GM23248 (cell line): ENCODE results near the gene CCM2. TPM values are rescaled to one million over a fixed set of nuclear protein-coding genes. Genes with fewer than 3 reads are reported as not detected.
"Not testable (repeated sequence)": the region's sequence is repeated elsewhere in the genome, so short reads cannot be mapped to it uniquely, and the experiment has no call there.

Experiments
- DNase-seq: peaks from one replicate; pipeline ENCODE4 v3.0.0-alpha.2; 2015
- H2AFZ ChIP-seq: fragments of 200-600 bp; sonication (generic); 2 replicates; pipeline ENCODE4 v1.6.1; 2016; ENCODE audit warnings: antibody characterized with exemption
- H3F3A ChIP-seq: fragments of 200-600 bp; sonication (generic); 2 replicates; pipeline ENCODE4 v1.6.1; 2016; ENCODE audit warnings: mild to moderate bottlenecking, antibody characterized with exemption, mixed run types; ENCODE audit not compliant: insufficient read depth
- H3K27ac ChIP-seq: fragments of 200-600 bp; sonication (generic); 2 replicates; pipeline ENCODE4 v1.5.1; 2016; ENCODE audit warnings: mild to moderate bottlenecking
- H3K27me3 ChIP-seq: fragments of 200-600 bp; sonication (generic); replicated peaks from 2 replicates; pipeline ENCODE4 v1.6.1; 2016; ENCODE audit warnings: mild to moderate bottlenecking; ENCODE audit not compliant: insufficient read depth
- H3K36me3 ChIP-seq: fragments of 200-600 bp; sonication (generic); 2 replicates; pipeline ENCODE4 v1.6.1; 2016; ENCODE audit warnings: low read depth, mild to moderate bottlenecking
- H3K4me1 ChIP-seq: fragments of 200-600 bp; sonication (generic); 2 replicates; pipeline ENCODE4 v1.6.1; 2016; ENCODE audit warnings: mild to moderate bottlenecking; ENCODE audit not compliant: insufficient read depth
- H3K4me2 ChIP-seq: fragments of 200-600 bp; sonication (generic); one replicate; pipeline ENCODE4 v1.6.1; 2016; ENCODE audit warnings: mild to moderate bottlenecking; ENCODE audit not compliant: unreplicated experiment
- H3K4me3 ChIP-seq: fragments of 200-600 bp; sonication (generic); 2 replicates; pipeline ENCODE4 v1.5.1; 2016; ENCODE audit warnings: mild to moderate bottlenecking
- H3K79me2 ChIP-seq: fragments of 200-600 bp; sonication (generic); 2 replicates; pipeline ENCODE4 v1.6.1; 2016; ENCODE audit warnings: mild to moderate bottlenecking; ENCODE audit not compliant: insufficient read depth
- H3K9ac ChIP-seq: fragments of 200-600 bp; sonication (generic); 2 replicates; pipeline ENCODE4 v1.6.1; 2016; ENCODE audit warnings: mild to moderate bottlenecking
- H3K9me2 ChIP-seq: fragments of 200-600 bp; sonication (generic); 2 replicates; pipeline ENCODE4 v1.6.1; 2016; ENCODE audit warnings: mixed run types, mild to moderate bottlenecking, moderate library complexity; ENCODE audit not compliant: insufficient read depth
- H3K9me3 ChIP-seq: fragments of 200-600 bp; sonication (generic); one replicate; pipeline ENCODE4 v1.6.1; 2017; ENCODE audit warnings: low read depth
- H4K20me1 ChIP-seq: fragments of 200-600 bp; sonication (generic); 2 replicates; pipeline ENCODE4 v1.6.0; 2016; ENCODE audit not compliant: insufficient read depth
- EZH2 ChIP-seq: fragments of 200-600 bp; sonication (generic); IDR thresholded peaks from 2 replicates; pipeline ENCODE4 v1.6.1; 2018; ENCODE audit warnings: antibody characterized with exemption, mild to moderate bottlenecking; ENCODE audit not compliant: insufficient read depth, poor library complexity, severe bottlenecking
- EZH2phosphoT487 ChIP-seq: fragments of 200-600 bp; sonication (generic); IDR thresholded peaks from 2 replicates; pipeline ENCODE4 v1.6.1; 2018; ENCODE audit warnings: antibody characterized with exemption, moderate library complexity, mild to moderate bottlenecking, low read depth; ENCODE audit not compliant: insufficient read depth
- WGBS, 2 experiments: methylation state at CpG; one replicate each; pipeline ENCODE4 v1.1.6; 2015 to 2017; ENCODE audit warnings: low lambda C conversion rate in 2 of 2, low coverage in 1 of 2; ENCODE audit errors: missing lambda C conversion rate in 2 of 2; 5-methylcytosine and 5-hydroxymethylcytosine counted together
- in situ Hi-C: fragments of 300-500 bp; cut with MboI; formaldehyde crosslinking; loops from 2 replicates; pipeline ENCODE4 v1.15.0; 2020
- polyA plus RNA-seq: library from polyadenylated mRNA; unstranded; fragments of >200 nt; fragmentation: Nextera tagmentation; extraction: Ambion mirVana; gene quantifications from 2 replicates; pipeline ENCODE4 v1.2.1, GENCODE V29; 2016
- total RNA-seq: library from RNA; depleted of rRNA; stranded (reverse); fragments of >200 nt; shearing (Covaris generic); gene quantifications from 2 replicates; pipeline ENCODE4 v1.2.3, GENCODE V29; 2014

Gene CCM2
- total and polyA plus RNA-seq, 2 experiments from 2014 or later: 63.8 to 69.3 TPM

GRCh38 chr7:45032421-45032820, 32.4 kb downstream of the CCM2 start:
- WGBS, 2 experiments: 95 to 100% methylated on average over 4 of the region's 4 CpGs
- no peaks in the 10 kb centered on the region for H3K27me3 ChIP-seq
- no peaks in the 10 kb centered on the region for H4K20me1 ChIP-seq

GRCh38 chr7:45033261-45033930, 33.4 kb downstream of the CCM2 start:
- H3K9me3 ChIP-seq: no peaks in the 10 kb centered on the region
- WGBS, 2 experiments: 12 to 13% methylated on average over 1 of the region's 1 CpG
- peak; percentile 87 for DNase-seq
- H3K4me2 ChIP-seq: peak overlapping the region; percentile 32
- peaks cover 82% of the 10 kb centered on the region for H3K79me2 ChIP-seq
- no peaks in the 10 kb centered on the region for H4K20me1 ChIP-seq
- in situ Hi-C loops: no loop called here
- peak overlapping the region; percentile 79 for H3K27ac ChIP-seq
- H3K4me1 ChIP-seq: peaks cover 18% of the 10 kb centered on the region
- peaks cover 24% of the 10 kb centered on the region for H3F3A ChIP-seq
- no peaks in the 10 kb centered on the region for H3K27me3 ChIP-seq
- H3K9ac ChIP-seq: peak overlapping the region; percentile 57
- no peaks in the 10 kb centered on the region for H3K9me2 ChIP-seq
- no peak for TF ChIP-seq EZH2
- no peak for TF ChIP-seq EZH2phosphoT487
- H3K36me3 ChIP-seq: peaks cover under 1% of the 10 kb centered on the region; the same call in 1 of the 2 replicates
- H2AFZ ChIP-seq: peak overlapping the region; percentile 26; the same call in 1 of the 2 replicates
- no peak overlapping the region for H3K4me3 ChIP-seq

More at GRCh38 chr7:45032421-45032820, 32.4 kb downstream of the CCM2 start:
- no peak for DNase-seq
- H3K9me2 ChIP-seq: no peaks in the 10 kb centered on the region
- no peaks in the 10 kb centered on the region for H3K9me3 ChIP-seq
- in situ Hi-C loops: no loop called here
- peaks cover 23% of the 10 kb centered on the region for H3K4me1 ChIP-seq
- peaks cover 4% of the 10 kb centered on the region; the same call in 1 of the 2 replicates for H3K36me3 ChIP-seq
- H3K27ac ChIP-seq: peak overlapping the region; percentile 79
- H3F3A ChIP-seq: peaks cover 24% of the 10 kb centered on the region
- H3K79me2 ChIP-seq: peaks cover 81% of the 10 kb centered on the region
- H2AFZ ChIP-seq: no peak overlapping the region
- no peak overlapping the region for H3K4me3 ChIP-seq
- no peak overlapping the region for H3K4me2 ChIP-seq
- no peak for TF ChIP-seq EZH2phosphoT487
- no peak for TF ChIP-seq EZH2
- H3K9ac ChIP-seq: no peak overlapping the region

GRCh38 chr7:45033931-45034290, 33.9 kb downstream of the CCM2 start:
- Histone ChIP-seq H2AFZ (peak overlapping the region; percentile 26; the same call in 1 of the 2 replicates), H3F3A (peaks cover 24% of the 10 kb centered on the region), H3K9ac (peak overlapping the region; percentile 57), H3K27me3 (no peaks in the 10 kb centered on the region), H3K27ac (peak overlapping the region; percentile 79), H3K9me2 (no peaks in the 10 kb centered on the region), H3K4me2 (no peak overlapping the region), H3K79me2 (peaks cover 82% of the 10 kb centered on the region), H3K9me3 (no peaks in the 10 kb centered on the region), H3K4me1 (peaks cover 18% of the 10 kb centered on the region), H4K20me1 (no peaks in the 10 kb centered on the region), H3K36me3 (peaks cover 5% of the 10 kb centered on the region; the same call in 1 of the 2 replicates), H3K4me3 (no peak overlapping the region)
- DNase-seq: peak; percentile 40
- 34 to 44% methylated on average over 4 of the region's 4 CpGs for WGBS, 2 experiments
- TF ChIP-seq EZH2phosphoT487 (no peak), EZH2 (no peak)
- in situ Hi-C loops: no loop called here

- Histone ChIP-seq H3F3A (peaks cover 24% of the 10 kb centered on the region), H3K4me1 (peaks cover 18% of the 10 kb centered on the region), H3K36me3 (peaks cover 12% of the 10 kb centered on the region; the same call in 1 of the 2 replicates), H3K79me2 (peaks cover 82% of the 10 kb centered on the region)
- H3K27me3 ChIP-seq, H4K20me1 ChIP-seq, H3K4me3 ChIP-seq, H2AFZ ChIP-seq, H3K9ac ChIP-seq, H3K9me2 ChIP-seq, H3K9me3 ChIP-seq, H3K27ac ChIP-seq, DNase-seq, H3K4me2 ChIP-seq, in situ Hi-C loops: not testable (repeated sequence)
- 84 to 88% methylated on average over 5 of the region's 5 CpGs for WGBS, 2 experiments
These were observed 34.7 kb downstream of the CCM2 start for GRCh38 chr7:45034710-45035109.
